Thyroid gland (tissue), 4 donors: ENCODE data around the gene SLC9A8.

Source experiments
- POLR2A ChIP-seq, 2 donors: fragments of 450-650 bp; IDR thresholded peaks; one replicate each; pipeline ENCODE4 v1.6.1; 2017; ENCODE audit warnings: antibody characterized with exemption in 2 of 2, mild to moderate bottlenecking in 2 of 2, moderate library complexity in 1 of 2
- TF ChIP-seq, protein P1 (sequence below), 6 experiments: fragments of 200-600 bp in 3 of 6; fragments of 450-650 bp in 3 of 6; sonication (generic) in 3 of 6; IDR thresholded peaks; one replicate each; pipeline ENCODE4 v1.5.1; 2016 to 2019; ENCODE audit warnings: antibody characterized with exemption in 6 of 6, mild to moderate bottlenecking in 2 of 6, inconsistent platforms in 1 of 6, moderate library complexity in 1 of 6

DNA sequence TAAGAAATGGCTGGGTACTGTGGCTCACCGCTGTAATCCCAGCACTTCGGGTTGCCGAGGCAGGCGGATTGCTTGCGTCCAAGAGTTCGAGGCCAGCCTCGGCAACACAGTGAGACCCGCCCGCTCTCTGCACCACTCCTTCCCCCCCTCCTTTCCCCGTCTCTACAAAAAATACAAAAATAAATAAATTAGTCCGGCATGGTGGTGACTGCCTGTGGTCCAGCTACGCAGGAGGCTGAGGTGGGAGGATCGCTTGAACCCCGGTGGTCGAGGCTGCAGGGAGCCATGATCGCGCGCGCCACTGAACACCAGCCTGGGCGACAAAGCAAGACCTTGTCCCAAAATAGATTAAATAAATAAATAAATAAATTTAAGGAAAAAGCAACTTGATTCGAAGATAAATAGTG is 123.1 kb downstream of the SLC9A8 start:
- TF ChIP-seq, protein P1, sequence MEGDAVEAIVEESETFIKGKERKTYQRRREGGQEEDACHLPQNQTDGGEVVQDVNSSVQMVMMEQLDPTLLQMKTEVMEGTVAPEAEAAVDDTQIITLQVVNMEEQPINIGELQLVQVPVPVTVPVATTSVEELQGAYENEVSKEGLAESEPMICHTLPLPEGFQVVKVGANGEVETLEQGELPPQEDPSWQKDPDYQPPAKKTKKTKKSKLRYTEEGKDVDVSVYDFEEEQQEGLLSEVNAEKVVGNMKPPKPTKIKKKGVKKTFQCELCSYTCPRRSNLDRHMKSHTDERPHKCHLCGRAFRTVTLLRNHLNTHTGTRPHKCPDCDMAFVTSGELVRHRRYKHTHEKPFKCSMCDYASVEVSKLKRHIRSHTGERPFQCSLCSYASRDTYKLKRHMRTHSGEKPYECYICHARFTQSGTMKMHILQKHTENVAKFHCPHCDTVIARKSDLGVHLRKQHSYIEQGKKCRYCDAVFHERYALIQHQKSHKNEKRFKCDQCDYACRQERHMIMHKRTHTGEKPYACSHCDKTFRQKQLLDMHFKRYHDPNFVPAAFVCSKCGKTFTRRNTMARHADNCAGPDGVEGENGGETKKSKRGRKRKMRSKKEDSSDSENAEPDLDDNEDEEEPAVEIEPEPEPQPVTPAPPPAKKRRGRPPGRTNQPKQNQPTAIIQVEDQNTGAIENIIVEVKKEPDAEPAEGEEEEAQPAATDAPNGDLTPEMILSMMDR (IDR thresholded peaks at IDR 0.05), result no peak
- TF ChIP-seq POLR2A (IDR thresholded peaks at IDR 0.05), result no peak
